HCT116 (cell line): ENCODE data around the gene ECI2. TPM values are rescaled to one million over a fixed set of nuclear protein-coding genes. Genes with fewer than 3 reads are reported as not detected.

ENCODE experiments used
- ATAC-seq: fragments of 200-7000 bp; cut with Tn5 transposase; 2 replicates; pipeline ENCODE4 v1.9.1; 2020; ENCODE audit warnings: mild to moderate bottlenecking, moderate library complexity
- BruUV-seq: library from RNA; stranded (reverse); fragments of 400-500 nt; replicated peaks from 2 replicates; lab custom pipeline; 2021; lab: Mats Ljungman, UMichigan
- CTCF ChIA-PET: fragments of 300-600 bp; sonication (Branson Sonifier 250); formaldehyde crosslinking; loops from one replicate; lab custom pipeline; 2021; ENCODE audit warnings: antibody characterized with exemption; lab: Charles Lee
- POLR2A ChIA-PET: fragments of 300-600, 350-600 bp; sonication (Branson Sonifier 250); formaldehyde crosslinking; loops from one replicate; lab custom pipeline; 2021; ENCODE audit warnings: antibody characterized with exemption; lab: Charles Lee
- RAD21 ChIA-PET, 2 experiments: fragments of 300-600 bp; sonication (Branson Sonifier 250); formaldehyde crosslinking; loops; one replicate each; lab custom pipeline; 2023; ENCODE audit warnings: low total read pairs in 2 of 2; ENCODE audit not compliant: uncharacterized antibody in 2 of 2, unreplicated experiment in 2 of 2, low non-redundant PET in 1 of 2; lab: Charles Lee
- DNase-seq: peaks from one replicate; pipeline ENCODE4 v3.0.0-alpha.2; 2010; ENCODE audit warnings: low read depth, low spot score
- H2AFZ ChIP-seq: fragments of 200-600 bp; shearing (Covaris generic), sonication (generic); 2 replicates; pipeline ENCODE4 v1.6.1; 2017; ENCODE audit warnings: low read depth, mixed run types, mixed read lengths, antibody characterized with exemption, low read length; ENCODE audit not compliant: poor library complexity, severe bottlenecking
- H3K27ac ChIP-seq: 2 replicates; pipeline ENCODE4 v1.5.1; 2012; ENCODE audit warnings: low read depth, low read length
- H3K27me3 ChIP-seq: fragments of 200-600 bp; sonication (generic); 2 replicates; pipeline ENCODE4 v1.6.1; 2016; ENCODE audit warnings: mixed run types, low read length, mixed read lengths; ENCODE audit not compliant: insufficient read depth
- H3K36me3 ChIP-seq, 2 experiments: fragments of 200-500 bp in 1 of 2; fragments of 200-600 bp in 1 of 2; sonication (Bioruptor generic) in 1 of 2; sonication (generic) in 1 of 2; 2 replicates each; pipeline versions ENCODE4 v1.5.1 to v1.6.1; 2014 to 2016; ENCODE audit warnings: low read length in 2 of 2, inconsistent platforms in 1 of 2, mixed read lengths in 1 of 2, mixed run types in 1 of 2; ENCODE audit not compliant: insufficient read depth in 2 of 2, control insufficient read depth in 1 of 2
- H3K4me1 ChIP-seq, 2 experiments: fragments of 200-600 bp in 1 of 2; sonication (generic) in 1 of 2; 2 replicates each; pipeline versions ENCODE4 v1.5.1 to v1.6.1; 2012 to 2017; ENCODE audit warnings: low read length in 2 of 2, inconsistent platforms in 1 of 2, mild to moderate bottlenecking in 1 of 2, mixed read lengths in 1 of 2, mixed run types in 1 of 2, moderate library complexity in 1 of 2; ENCODE audit not compliant: insufficient read depth in 2 of 2, control insufficient read depth in 1 of 2
- H3K4me2 ChIP-seq: fragments of 200-600 bp; sonication (generic); 2 replicates; pipeline ENCODE4 v1.6.1; 2017; ENCODE audit warnings: mixed run types, low read length, mixed read lengths
- H3K4me3 ChIP-seq, 2 experiments: fragments of 200-600 bp in 1 of 2; sonication (generic) in 1 of 2; replicated peaks in 1 of 2; 2 replicates each; pipeline ENCODE4 v1.5.1; 2011 to 2016; ENCODE audit warnings: low read length in 2 of 2, control low read depth in 1 of 2, low read depth in 1 of 2, mild to moderate bottlenecking in 1 of 2, mixed read lengths in 1 of 2, mixed run types in 1 of 2
- H3K79me2 ChIP-seq: fragments of 200-600 bp; sonication (generic); 2 replicates; pipeline ENCODE4 v1.6.1; 2017; ENCODE audit warnings: mild to moderate bottlenecking, mixed run types, low read length, moderate library complexity, mixed read lengths; ENCODE audit not compliant: insufficient read depth
- H3K9ac ChIP-seq: fragments of 200-600 bp; sonication (generic); 2 replicates; pipeline ENCODE4 v1.6.1; 2016; ENCODE audit warnings: low read length, mixed read lengths
- H3K9me2 ChIP-seq: fragments of 200-600 bp; sonication (generic), shearing (Covaris generic); 2 replicates; pipeline ENCODE4 v1.6.1; 2017; ENCODE audit warnings: mixed run types, mild to moderate bottlenecking, moderate library complexity; ENCODE audit not compliant: insufficient read depth
- H3K9me3 ChIP-seq, 2 experiments: fragments of 200-500 bp in 1 of 2; fragments of 200-600 bp in 1 of 2; sonication (Bioruptor generic) in 1 of 2; sonication (generic) in 1 of 2; 2 replicates each; pipeline ENCODE4 v1.6.1; 2014 to 2017; ENCODE audit warnings: low read length in 2 of 2, mixed read lengths in 2 of 2, inconsistent platforms in 1 of 2, low read depth in 1 of 2, mild to moderate bottlenecking in 1 of 2, mixed run types in 1 of 2, moderate library complexity in 1 of 2; ENCODE audit not compliant: control insufficient read depth in 1 of 2, insufficient read depth in 1 of 2
- H4K20me1 ChIP-seq: fragments of 200-600 bp; sonication (generic), shearing (Covaris generic); 2 replicates; pipeline ENCODE4 v1.6.1; 2017; ENCODE audit warnings: mixed run types, mild to moderate bottlenecking, moderate library complexity; ENCODE audit not compliant: insufficient read depth
- CEBPB ChIP-seq: IDR thresholded peaks from 2 replicates; pipeline ENCODE4 v1.6.1; 2012; ENCODE audit warnings: low read depth
- EGR1 ChIP-seq: IDR thresholded peaks from 2 replicates; pipeline ENCODE4 v1.6.1; 2012; ENCODE audit warnings: low read depth
- EZH2 ChIP-seq: fragments of 200-600 bp; sonication (generic); IDR thresholded peaks from 2 replicates; pipeline ENCODE4 v1.6.1; 2017; ENCODE audit warnings: antibody characterized with exemption, mixed run types
- FOSL1 ChIP-seq: IDR thresholded peaks from 2 replicates; pipeline ENCODE4 v1.6.1; 2012; ENCODE audit warnings: low read depth
- JUND ChIP-seq: IDR thresholded peaks from 2 replicates; pipeline ENCODE4 v1.6.1; 2012
- SP1 ChIP-seq: IDR thresholded peaks from 2 replicates; pipeline ENCODE4 v1.6.1; 2012; ENCODE audit warnings: low read depth
- intact Hi-C: fragments of 100-400 bp; cut with micrococcal nuclease; formaldehyde crosslinking; loops from 2 replicates; pipeline ENCODE4 v1.10.0; 2022
- total RNA-seq: library from RNA; stranded (reverse); gene quantifications from one replicate; pipeline ENCODE4 v1.2.1, GENCODE V29; 2021; ENCODE audit not compliant: unreplicated experiment

Gene ECI2
- total RNA-seq, 1 experiment from 2014 or later = 56.8 TPM

DNA sequence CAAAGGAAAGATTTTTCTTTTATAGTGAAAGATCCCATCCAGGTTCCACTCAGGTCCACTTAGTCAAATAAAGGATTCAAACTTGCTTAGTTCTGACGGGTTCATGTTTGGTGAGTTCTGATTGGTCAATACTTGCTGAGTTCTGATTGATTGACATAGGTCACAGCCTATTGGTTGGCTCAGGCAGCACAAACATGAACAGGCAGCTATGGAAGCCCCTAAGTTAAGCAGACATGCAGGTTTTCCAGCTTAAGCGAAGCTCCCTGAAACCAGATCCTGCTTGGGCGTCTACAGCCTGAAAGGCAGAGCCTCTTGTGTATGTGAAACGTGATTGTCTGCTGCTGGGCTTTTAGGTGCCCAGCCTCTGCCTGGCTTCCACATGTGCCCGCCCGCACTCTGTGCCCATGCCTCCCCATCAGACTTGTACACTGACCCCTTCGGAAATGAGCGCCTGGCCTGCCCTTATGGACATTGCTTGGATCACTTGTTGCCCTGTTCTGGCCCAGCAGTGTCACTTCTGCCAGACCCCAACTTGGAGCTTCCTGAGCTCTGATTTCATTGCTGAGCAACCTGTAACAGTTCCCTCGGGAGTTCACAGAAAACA lies 45.4 kb upstream of the ECI2 start:
- no peak overlapping the region for H3K4me3 ChIP-seq
- RAD21 ChIA-PET = no interaction called here
- H3K9me3 ChIP-seq = no peaks in the 10 kb centered on the region
- intact Hi-C loops = no loop called here
- ATAC-seq (peak; percentile 85), DNase-seq (peak; percentile 67)
- no peaks in the 10 kb centered on the region for H3K4me1 ChIP-seq
- no peak overlapping the region for H3K27ac ChIP-seq
- H3K9me2 ChIP-seq = no peaks in the 10 kb centered on the region; the same call in 1 of the 2 replicates
- CTCF ChIA-PET = no interaction called here
- H3K79me2 ChIP-seq = no peaks in the 10 kb centered on the region
- POLR2A ChIA-PET = no interaction called here
- H3K4me2 ChIP-seq = no peak overlapping the region
- no peak overlapping the region for H3K9ac ChIP-seq
- no TSS peak for BruUV-seq
- no peaks in the 10 kb centered on the region for H3K27me3 ChIP-seq
- peak overlapping the region; percentile 23 for H2AFZ ChIP-seq
- peak; percentile 71 for TF ChIP-seq SP1
- no peak for TF ChIP-seq EGR1
- no peaks in the 10 kb centered on the region for H4K20me1 ChIP-seq
- H3K36me3 ChIP-seq = no peaks in the 10 kb centered on the region

DNA sequence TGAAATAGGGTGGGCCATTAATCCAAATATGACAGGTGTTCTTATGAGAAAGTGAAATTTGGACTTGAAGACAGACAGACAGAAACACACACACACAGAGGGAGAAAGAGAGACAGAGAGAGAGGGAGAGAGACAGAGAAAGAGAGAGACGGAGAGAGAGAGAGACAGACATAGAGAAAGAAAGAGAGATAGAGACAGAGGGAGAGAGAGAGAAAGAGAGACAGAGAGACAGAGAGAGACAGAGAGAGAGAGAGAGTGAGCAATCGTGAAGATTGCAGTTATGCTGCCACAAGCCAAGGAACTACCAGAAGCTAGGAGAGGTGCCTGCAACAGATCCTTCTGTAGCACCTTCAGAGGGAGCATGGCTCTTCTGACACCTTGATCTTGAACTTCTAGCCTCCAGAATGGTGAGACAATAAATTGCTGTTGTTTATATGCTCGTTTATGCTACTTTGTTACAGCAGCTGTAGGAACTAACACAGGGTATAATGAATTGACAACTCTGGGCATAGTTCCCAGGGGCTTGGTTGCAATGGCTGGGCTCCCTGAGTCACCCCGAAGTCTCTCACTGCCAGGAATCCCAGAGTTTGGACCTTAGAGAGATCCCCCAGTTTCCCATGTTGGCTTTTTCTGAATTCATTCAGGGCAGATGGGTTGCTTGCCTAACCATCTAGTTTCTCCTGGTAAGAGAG lies 44.7 kb upstream of the ECI2 start:
- DNase-seq = no peak
- no peaks in the 10 kb centered on the region for H3K36me3 ChIP-seq

More for the DNA sequence above, 44.7 kb upstream of the ECI2 start:
- no peak for TF ChIP-seq FOSL1
- TF ChIP-seq JUND = no peak
- TF ChIP-seq CEBPB = no peak
- no peak for TF ChIP-seq EZH2
- peak overlapping the region; percentile 23 for H2AFZ ChIP-seq
- no peaks in the 10 kb centered on the region for H4K20me1 ChIP-seq
- no peaks in the 10 kb centered on the region for H3K79me2 ChIP-seq
- H3K9ac ChIP-seq = no peak overlapping the region
- H3K9me3 ChIP-seq = no peaks in the 10 kb centered on the region
- ATAC-seq = no peak
- ChIA-PET POLR2A (no interaction called here), CTCF (no interaction called here), RAD21 (no interaction called here)
- H3K4me2 ChIP-seq = no peak overlapping the region
- no peak overlapping the region for H3K27ac ChIP-seq
- BruUV-seq = no TSS peak
- intact Hi-C loops = no loop called here
- H3K9me2 ChIP-seq = no peaks in the 10 kb centered on the region; the same call in 1 of the 2 replicates
- H3K27me3 ChIP-seq = no peaks in the 10 kb centered on the region
- no peak overlapping the region for H3K4me3 ChIP-seq
- no peaks in the 10 kb centered on the region for H3K4me1 ChIP-seq
